Parathyroid adenoma (tissue), 2 donors: Measurements from ENCODE around the gene BIRC7.

Experiments
- H2AFZ ChIP-seq: fragments of 300-600 bp; sonication (generic); one replicate; pipeline ENCODE4 v1.7.0; 2017; ENCODE audit warnings: antibody characterized with exemption, mild to moderate bottlenecking
- H3K27ac ChIP-seq: fragments of 300-600 bp; sonication (generic); one replicate; pipeline ENCODE4 v1.7.0; 2017
- H3K27me3 ChIP-seq: fragments of 300-600 bp; sonication (generic); one replicate; pipeline ENCODE4 v1.7.0; 2017; ENCODE audit warnings: low read length; ENCODE audit not compliant: control insufficient read depth, insufficient read depth
- H3K36me3 ChIP-seq: fragments of 300-600 bp; sonication (generic); one replicate; pipeline ENCODE4 v1.7.0; 2017; ENCODE audit warnings: low read length; ENCODE audit not compliant: control insufficient read depth, insufficient read depth
- H3K4me1 ChIP-seq: fragments of 300-600 bp; sonication (generic); one replicate; pipeline ENCODE4 v1.7.0; 2017; ENCODE audit warnings: control low read depth
- H3K4me2 ChIP-seq: fragments of 300-600 bp; sonication (generic); one replicate; pipeline ENCODE4 v1.7.0; 2017; ENCODE audit warnings: low read length
- H3K4me3 ChIP-seq: fragments of 300-600 bp; sonication (generic); one replicate; pipeline ENCODE4 v1.7.0; 2017; ENCODE audit warnings: low read depth, low read length
- H3K79me2 ChIP-seq: fragments of 300-600 bp; sonication (generic); one replicate; pipeline ENCODE4 v1.7.0; 2017; ENCODE audit warnings: control low read depth
- H3K9ac ChIP-seq: fragments of 300-600 bp; sonication (generic); one replicate; pipeline ENCODE4 v1.7.0; 2017; ENCODE audit warnings: mild to moderate bottlenecking
- H3K9me3 ChIP-seq: fragments of 300-600 bp; sonication (generic); one replicate; pipeline ENCODE4 v1.7.0; 2017; ENCODE audit warnings: low read length; ENCODE audit not compliant: control insufficient read depth
- TF ChIP-seq, protein P1 (sequence below): fragments of 300-600 bp; sonication (generic); IDR thresholded peaks from one replicate; pipeline ENCODE4 v1.7.0; 2017; ENCODE audit warnings: antibody characterized with exemption, mild to moderate bottlenecking
- donor health status: primary hyperparathyroidism.

The BIRC7 gene

DNA sequence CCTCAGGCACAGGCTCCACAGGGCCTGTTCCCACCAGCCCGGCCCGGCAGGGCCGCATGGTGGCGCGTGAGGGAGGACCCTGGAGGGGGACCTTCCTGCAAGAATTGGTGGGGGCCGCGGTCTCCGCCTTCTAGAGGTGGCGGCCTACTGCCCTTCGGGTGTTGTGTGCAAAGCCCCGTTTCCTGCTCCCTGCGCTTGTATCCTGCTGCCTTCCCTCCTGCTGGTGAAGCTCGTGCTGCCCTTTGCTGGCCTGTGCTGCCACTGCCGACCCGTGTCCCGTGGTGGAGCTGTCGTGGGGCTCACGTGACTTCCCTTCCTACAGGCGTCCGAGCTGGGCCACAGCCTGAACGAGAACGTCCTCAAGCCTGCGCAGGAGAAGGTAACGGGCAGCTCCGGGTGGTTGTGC, 48.8 kb downstream of the BIRC7 start:
- no peak overlapping the region for H2AFZ ChIP-seq
- no peaks in the 10 kb centered on the region for H3K79me2 ChIP-seq
- no peaks in the 10 kb centered on the region for H3K27me3 ChIP-seq
- no peaks in the 10 kb centered on the region for H3K36me3 ChIP-seq
- no peak overlapping the region for H3K4me3 ChIP-seq
- H3K9me3 ChIP-seq: no peaks in the 10 kb centered on the region
- TF ChIP-seq, protein P1, sequence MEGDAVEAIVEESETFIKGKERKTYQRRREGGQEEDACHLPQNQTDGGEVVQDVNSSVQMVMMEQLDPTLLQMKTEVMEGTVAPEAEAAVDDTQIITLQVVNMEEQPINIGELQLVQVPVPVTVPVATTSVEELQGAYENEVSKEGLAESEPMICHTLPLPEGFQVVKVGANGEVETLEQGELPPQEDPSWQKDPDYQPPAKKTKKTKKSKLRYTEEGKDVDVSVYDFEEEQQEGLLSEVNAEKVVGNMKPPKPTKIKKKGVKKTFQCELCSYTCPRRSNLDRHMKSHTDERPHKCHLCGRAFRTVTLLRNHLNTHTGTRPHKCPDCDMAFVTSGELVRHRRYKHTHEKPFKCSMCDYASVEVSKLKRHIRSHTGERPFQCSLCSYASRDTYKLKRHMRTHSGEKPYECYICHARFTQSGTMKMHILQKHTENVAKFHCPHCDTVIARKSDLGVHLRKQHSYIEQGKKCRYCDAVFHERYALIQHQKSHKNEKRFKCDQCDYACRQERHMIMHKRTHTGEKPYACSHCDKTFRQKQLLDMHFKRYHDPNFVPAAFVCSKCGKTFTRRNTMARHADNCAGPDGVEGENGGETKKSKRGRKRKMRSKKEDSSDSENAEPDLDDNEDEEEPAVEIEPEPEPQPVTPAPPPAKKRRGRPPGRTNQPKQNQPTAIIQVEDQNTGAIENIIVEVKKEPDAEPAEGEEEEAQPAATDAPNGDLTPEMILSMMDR: no peak
- no peak overlapping the region for H3K9ac ChIP-seq
- no peak overlapping the region for H3K27ac ChIP-seq
- no peaks in the 10 kb centered on the region for H3K4me1 ChIP-seq
- no peak overlapping the region for H3K4me2 ChIP-seq

DNA sequence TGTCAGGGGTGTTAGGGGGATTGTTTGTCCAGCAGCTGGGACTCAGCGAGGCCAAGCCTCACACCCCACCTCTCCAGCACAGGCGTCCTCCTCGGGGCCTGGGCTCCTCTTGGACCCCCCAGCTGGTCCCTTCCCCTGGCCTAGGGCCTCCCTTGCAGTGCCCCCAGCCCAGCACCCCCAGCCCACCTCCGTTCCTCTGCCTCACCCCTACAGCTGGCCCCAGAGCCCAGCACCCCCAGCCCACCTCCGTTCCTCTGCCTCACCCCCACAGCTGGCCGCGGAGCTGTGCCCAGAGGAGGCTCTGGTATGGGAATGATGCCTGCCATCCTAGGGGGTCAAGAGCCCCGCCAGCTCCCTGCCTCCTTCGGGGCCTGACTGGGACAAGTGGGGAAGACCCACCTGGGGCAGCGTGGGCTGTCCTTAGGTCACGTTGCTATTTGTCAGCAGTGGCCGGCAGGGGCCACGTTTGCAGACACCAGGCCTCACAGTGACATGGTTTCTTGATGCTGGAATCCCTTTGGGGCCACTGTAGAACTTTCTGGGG, 49.3 kb downstream of the BIRC7 start:
- H3K4me2 ChIP-seq: no peak overlapping the region
- no peak overlapping the region for H3K9ac ChIP-seq
- H3K27me3 ChIP-seq: no peaks in the 10 kb centered on the region
- H3K79me2 ChIP-seq: no peaks in the 10 kb centered on the region
- no peak overlapping the region for H3K4me3 ChIP-seq
- no peaks in the 10 kb centered on the region for H3K36me3 ChIP-seq
- H3K4me1 ChIP-seq: no peaks in the 10 kb centered on the region
- no peak overlapping the region for H2AFZ ChIP-seq
- no peaks in the 10 kb centered on the region for H3K9me3 ChIP-seq
- H3K27ac ChIP-seq: no peak overlapping the region
- TF ChIP-seq, protein P1: no peak

DNA sequence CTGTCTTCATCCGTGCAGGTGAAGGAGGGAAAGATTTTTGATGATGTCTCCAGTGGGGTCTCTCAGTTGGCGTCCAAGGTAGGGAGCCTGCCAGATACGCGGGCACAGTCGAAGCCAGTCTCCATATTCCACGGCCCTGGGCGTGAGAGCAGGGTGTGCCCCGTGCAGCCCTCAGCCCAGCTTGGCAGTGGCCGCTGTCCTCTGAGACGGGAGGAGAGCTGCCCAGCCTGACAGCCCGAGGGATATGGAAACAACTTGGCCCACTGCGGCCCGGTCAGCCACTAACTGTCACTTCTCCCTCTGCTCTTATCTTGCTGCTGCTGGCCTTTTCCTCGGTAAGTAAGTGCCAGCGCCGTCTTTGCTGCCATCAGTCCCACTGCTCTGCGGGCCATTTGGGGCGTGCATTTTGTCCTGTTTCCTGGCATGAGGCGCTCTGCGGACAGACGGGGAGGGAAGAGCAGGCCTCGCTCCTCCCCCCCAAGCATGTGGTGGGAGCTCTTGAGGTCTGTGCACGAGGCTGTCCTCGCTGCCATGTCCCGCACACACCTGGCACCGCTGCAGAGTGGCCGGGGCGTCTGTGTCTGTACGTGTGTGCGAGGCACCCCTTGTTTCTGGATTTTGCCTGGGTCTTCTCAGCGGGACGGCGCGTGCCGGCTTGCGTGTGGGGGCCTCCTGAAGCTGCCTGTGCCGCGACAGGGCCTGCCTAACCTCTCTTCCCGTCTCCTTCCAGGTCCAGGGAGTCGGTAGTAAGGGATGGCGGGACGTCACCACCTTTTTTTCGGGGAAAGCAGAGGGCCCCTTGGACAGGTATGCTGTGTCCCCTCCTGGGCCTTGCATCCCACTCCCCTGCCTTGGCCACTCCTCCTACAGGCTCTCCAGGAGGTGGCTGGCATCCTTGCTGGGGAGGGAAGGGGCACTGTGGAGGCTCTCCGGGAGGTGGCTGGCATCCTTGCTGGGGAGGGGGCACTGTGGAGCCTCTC, 50.2 kb downstream of the BIRC7 start:
- Histone ChIP-seq H2AFZ (no peak overlapping the region), H3K9ac (no peak overlapping the region), H3K4me3 (no peak overlapping the region), H3K4me1 (no peaks in the 10 kb centered on the region), H3K27ac (no peak overlapping the region), H3K36me3 (no peaks in the 10 kb centered on the region), H3K79me2 (no peaks in the 10 kb centered on the region), H3K9me3 (no peaks in the 10 kb centered on the region), H3K27me3 (no peaks in the 10 kb centered on the region), H3K4me2 (no peak overlapping the region)
- TF ChIP-seq, protein P1: no peak

DNA sequence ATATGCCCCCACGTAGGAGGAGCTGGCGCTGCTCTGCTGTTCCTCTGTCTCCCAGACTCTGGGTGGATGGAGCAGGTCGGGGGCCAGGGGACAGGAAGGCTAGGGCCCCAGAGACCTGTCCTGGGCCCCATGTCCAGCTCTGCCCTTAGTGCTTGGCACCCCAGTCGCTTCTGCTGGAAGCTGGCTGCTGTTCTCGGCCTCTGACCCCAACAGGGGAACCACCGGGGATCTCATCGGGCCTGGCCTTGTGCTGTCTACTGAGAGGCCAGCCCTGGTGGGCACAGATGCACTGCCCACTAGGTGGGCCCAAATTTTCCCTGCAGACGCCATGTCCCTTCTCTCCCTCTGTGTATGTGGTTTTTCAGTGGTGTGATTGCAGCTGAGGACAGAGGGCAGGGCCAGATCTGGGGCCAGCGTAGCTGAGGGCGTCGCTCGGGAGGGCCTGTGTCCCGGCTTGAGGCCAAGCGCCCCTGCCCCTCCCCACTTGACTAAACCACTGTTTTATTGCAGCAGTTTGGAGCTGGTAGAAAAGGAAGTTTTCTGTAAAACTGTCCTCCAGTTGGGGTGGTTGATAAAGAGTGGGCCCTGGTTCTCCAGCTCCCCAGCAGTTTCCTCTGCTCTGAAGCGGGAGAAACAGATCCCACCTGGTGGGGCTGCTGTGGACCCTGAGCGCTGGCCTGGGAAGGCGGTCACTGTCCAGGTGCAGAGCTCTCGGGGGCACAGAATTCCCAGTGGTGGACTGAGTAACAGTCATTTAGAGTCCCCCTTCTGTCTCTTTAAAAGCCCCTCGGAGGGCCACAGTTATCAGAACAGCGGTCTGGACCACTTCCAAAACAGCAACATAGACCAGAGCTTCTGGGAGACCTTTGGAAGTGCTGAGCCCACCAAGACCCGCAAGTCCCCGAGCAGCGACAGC, 51.3 kb downstream of the BIRC7 start:
- H3K4me2 ChIP-seq: no peak overlapping the region
- no peak overlapping the region for H3K4me3 ChIP-seq
- no peaks in the 10 kb centered on the region for H3K79me2 ChIP-seq
- no peak overlapping the region for H3K9ac ChIP-seq
- TF ChIP-seq, protein P1: no peak
- H3K27ac ChIP-seq: no peak overlapping the region
- H3K36me3 ChIP-seq: no peaks in the 10 kb centered on the region
- H2AFZ ChIP-seq: no peak overlapping the region
- no peaks in the 10 kb centered on the region for H3K4me1 ChIP-seq
- no peaks in the 10 kb centered on the region for H3K27me3 ChIP-seq
- H3K9me3 ChIP-seq: no peaks in the 10 kb centered on the region
